HL-60 (cell line): ENCODE measurements around the gene FAM162A.

Experiments
- DNase-seq, 2 experiments: peaks; one replicate each; pipeline ENCODE4 v3.0.0-alpha.2; 2010 to 2020; ENCODE audit warnings: low read depth in 1 of 2, low spot score in 1 of 2
- H3K27ac ChIP-seq: fragments of 250-450 bp; sonication (Bioruptor Pico); replicated peaks from 2 replicates; pipeline ENCODE4 v1.5.1; 2020; ENCODE audit warnings: mild to moderate bottlenecking, moderate library complexity
- H3K27me3 ChIP-seq: fragments of 250-450 bp; sonication (Bioruptor Pico); 2 replicates; pipeline ENCODE4 v1.5.1; 2021; ENCODE audit warnings: mild to moderate bottlenecking, moderate library complexity; ENCODE audit not compliant: insufficient read depth, poor library complexity, severe bottlenecking
- H3K4me3 ChIP-seq: replicated peaks from 2 replicates; pipeline ENCODE4 v1.5.1; 2011; ENCODE audit warnings: mild to moderate bottlenecking, control low read depth, low read length; ENCODE audit not compliant: insufficient read depth
- CTCF ChIP-seq: IDR thresholded peaks from one replicate; pipeline ENCODE4 v1.5.1; 2011; ENCODE audit warnings: low read length, control low read depth, inconsistent platforms; ENCODE audit not compliant: insufficient read depth
- GABPA ChIP-seq: IDR thresholded peaks from 2 replicates; pipeline ENCODE4 v1.6.1; 2012; ENCODE audit warnings: low read depth
- POLR2AphosphoS5 ChIP-seq: IDR thresholded peaks from 2 replicates; pipeline ENCODE4 v1.6.1; 2012; ENCODE audit warnings: low read depth
- REST ChIP-seq: IDR thresholded peaks from 2 replicates; pipeline ENCODE4 v1.6.1; 2012; ENCODE audit warnings: low read depth; ENCODE audit not compliant: insufficient replicate concordance
- SPI1 ChIP-seq: IDR thresholded peaks from 2 replicates; pipeline ENCODE4 v1.6.1; 2012; ENCODE audit warnings: low read depth, mild to moderate bottlenecking, borderline replicate concordance

The FAM162A gene

GRCh38 chr3:122349171-122349570 is 34.8 kb upstream of the FAM162A start:
- no peak for TF ChIP-seq CTCF
- TF ChIP-seq SPI1, result no peak
- no peak for TF ChIP-seq GABPA
- TF ChIP-seq REST, result no peak
- no peak for TF ChIP-seq POLR2AphosphoS5
- no peak overlapping the region for H3K4me3 ChIP-seq

GRCh38 chr3:122350814-122351418 is 33.1 kb upstream of the FAM162A start:
- no peak for DNase-seq
- H3K4me3 ChIP-seq, result no peak overlapping the region
- H3K27ac ChIP-seq, result no peak overlapping the region
- no peaks in the 10 kb centered on the region for H3K27me3 ChIP-seq
- TF ChIP-seq SPI1 (no peak), CTCF (no peak), GABPA (no peak), POLR2AphosphoS5 (no peak)

More at GRCh38 chr3:122349171-122349570, 34.8 kb upstream of the FAM162A start:
- Histone ChIP-seq H3K27me3 (no peaks in the 10 kb centered on the region), H3K27ac (no peak overlapping the region)
- DNase-seq, result no peak

GRCh38 chr3:122351612-122352011 is 32.4 kb upstream of the FAM162A start:
- no peaks in the 10 kb centered on the region for H3K27me3 ChIP-seq
- TF ChIP-seq SPI1 (no peak), GABPA (no peak), CTCF (no peak), POLR2AphosphoS5 (no peak), REST (no peak)
- H3K27ac ChIP-seq, result no peak overlapping the region
- DNase-seq, result no peak
- H3K4me3 ChIP-seq, result no peak overlapping the region

GRCh38 chr3:122353215-122353614 is 30.8 kb upstream of the FAM162A start:
- Histone ChIP-seq H3K27me3 (no peaks in the 10 kb centered on the region), H3K4me3 (no peak overlapping the region), H3K27ac (no peak overlapping the region)
- no peak for DNase-seq
- TF ChIP-seq GABPA (no peak), SPI1 (no peak), CTCF (no peak), POLR2AphosphoS5 (no peak), REST (no peak)
